ENCODE data around the gene RRBP1. TPM values are rescaled to one million over a fixed set of nuclear protein-coding genes. Genes with fewer than 3 reads are reported as not detected.

The RRBP1 gene
- total and polyA plus RNA-seq, 4 donors, result 75.4 to 202 (median 130) TPM

- Histone ChIP-seq H3K27ac (ENCODE audit: low read depth in 1 of 2, low read length in 2 of 2) (no peak overlapping the region), H3K9me3 (ENCODE audit: control insufficient read depth in 4 of 4, low read length in 3 of 4) (no peaks in the 10 kb centered on the region), H3K36me3 (ENCODE audit: control insufficient read depth in 4 of 4, insufficient read depth in 3 of 4, low read depth in 1 of 4, low read length in 3 of 4) (no peaks in the 10 kb centered on the region), H3K4me1 (ENCODE audit: control insufficient read depth in 4 of 4, insufficient read depth in 4 of 4, low read length in 3 of 4) (peaks cover 0 to 9% (median 6%) of the 10 kb centered on the region in 4 donors), H3K9ac (ENCODE audit: low read depth in 1 of 2, low read length in 2 of 2) (no peak overlapping the region), H3K4me3 (ENCODE audit: low read depth in 1 of 3, low read length in 3 of 3) (no peak overlapping the region), H3K27me3 (ENCODE audit: control insufficient read depth in 4 of 4, insufficient read depth in 4 of 4, low read length in 3 of 4) (no peaks in the 10 kb centered on the region)
- WGBS, result 78% methylated on average over 4 of the region's 4 CpGs
- DNase-seq (ENCODE audit: low spot score), result no peak
- TF ChIP-seq REST (IDR thresholded peaks at IDR 0.05) (no peak), HNF4A (conservative IDR thresholded peaks at IDR 0.05) (no peak), CTCF (IDR thresholded peaks at IDR 0.05; ENCODE audit: low read depth, low read length, missing input control) (no peak), HNF4G (IDR thresholded peaks at IDR 0.05) (no peak), MAX (IDR thresholded peaks at IDR 0.05) (no peak), EGR1 (IDR thresholded peaks at IDR 0.05; ENCODE audit: low read depth in 2 of 2) (no peak), ATF3 (IDR thresholded peaks at IDR 0.05) (no peak), JUND (IDR thresholded peaks at IDR 0.05) (no peak), FOXA1 (IDR thresholded peaks at IDR 0.05) (no peak), ZBTB33 (IDR thresholded peaks at IDR 0.05) (no peak), RXRA (IDR thresholded peaks at IDR 0.05) (no peak), NR2F2 (IDR thresholded peaks at IDR 0.05) (no peak), YY1 (IDR thresholded peaks at IDR 0.05) (no peak), SP1 (IDR thresholded peaks at IDR 0.05) (no peak), GABPA (IDR thresholded peaks at IDR 0.05 in 1 of 2, conservative IDR thresholded peaks at IDR 0.05 in 1 of 2) (no peak), FOXA2 (IDR thresholded peaks at IDR 0.05) (no peak)
Measured at GRCh38 chr20:17565169-17565845, 116.7 kb downstream of the RRBP1 start.

Other genes starting within 250 kb of the RRBP1 start
- under 1 TPM; 0.17 to 0.28 TPM for gene BFSP1, start 150.9 kb downstream of the RRBP1 start, total RNA-seq
- gene BFSP1, start 150.9 kb downstream of the RRBP1 start, polyA plus RNA-seq, result under 1 TPM; 0.14 to 0.25 TPM
- 10 to 100 TPM; 39.9 to 82.7 TPM for gene DSTN, start 112.2 kb downstream of the RRBP1 start, total RNA-seq
- gene DSTN, start 112.2 kb downstream of the RRBP1 start, polyA plus RNA-seq, result 100 to 1,000 TPM; 133 to 137 TPM
- not detected for gene BANF2, start 17.7 kb upstream of the RRBP1 start, total RNA-seq
- not detected for gene BANF2, start 17.7 kb upstream of the RRBP1 start, polyA plus RNA-seq